Measurements from ENCODE around the gene POU2AF2. TPM values are rescaled to one million over a fixed set of nuclear protein-coding genes. Genes with fewer than 3 reads are reported as not detected.

Gene POU2AF2
- total and polyA plus RNA-seq, 2 donors (not counting 3 experiments of a cell fraction or from before 2014, with no cell fraction given): not detected

DNA sequence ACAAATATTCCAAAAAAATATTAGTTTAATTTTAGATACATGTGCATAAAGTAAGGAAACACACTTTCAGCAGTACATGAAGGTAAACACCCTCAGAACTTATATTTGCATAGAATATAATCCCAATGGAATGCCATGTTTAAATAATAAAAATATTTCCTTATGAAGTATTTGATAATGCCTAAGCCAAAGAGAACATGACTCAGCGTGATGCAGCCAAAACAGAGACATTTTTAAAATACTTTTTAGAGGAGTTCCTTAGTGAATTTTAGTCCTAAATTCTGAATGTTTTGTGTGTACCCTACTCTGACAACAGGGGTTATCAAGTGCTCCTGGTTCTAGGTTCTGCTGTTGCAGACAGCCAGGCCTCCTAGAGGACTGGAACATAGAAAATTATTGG lies 39.1 kb upstream of the POU2AF2 start:
- DNase-seq (ENCODE audit: low read depth, low spot score) (peak; percentile 5), FAIRE-seq (peak; percentile 26)
- ChIA-PET POLR2A (no interaction called here), CTCF (no interaction called here)
- Histone ChIP-seq H3K9me3 (replicated peaks; ENCODE audit: control insufficient read depth, insufficient read depth, low read length) (no peaks in the 10 kb centered on the region), H4K20me1 (replicated peaks; ENCODE audit: control insufficient read depth, extremely low read depth, insufficient read depth, low read length) (no peaks in the 10 kb centered on the region), H3K4me1 (ENCODE audit: control insufficient read depth, extremely low read depth, insufficient read depth, low read length) (no peaks in the 10 kb centered on the region), H3K36me3 (ENCODE audit: control insufficient read depth in 2 of 2, extremely low read depth in 1 of 2, insufficient read depth in 2 of 2, low read length in 2 of 2) (no peaks in the 10 kb centered on the region), H3K9ac (replicated peaks; ENCODE audit: extremely low read depth, insufficient read depth, low read length) (no peak overlapping the region), H3K4me2 (ENCODE audit: insufficient read depth, low read length) (no peak overlapping the region), H3K27me3 (ENCODE audit: control insufficient read depth in 2 of 2, insufficient read depth in 2 of 2, low read length in 2 of 2) (no peaks in the 10 kb centered on the region), H3K79me2 (ENCODE audit: control insufficient read depth, insufficient read depth, low read length) (no peaks in the 10 kb centered on the region), H3K27ac (ENCODE audit: insufficient read depth, low read depth, low read length) (no peak overlapping the region), H2AFZ (ENCODE audit: low read depth, low read length) (peak overlapping the region; percentile 14), H3K9me1 (replicated peaks; ENCODE audit: control insufficient read depth, extremely low read depth, insufficient read depth, low read length) (no peaks in the 10 kb centered on the region), H3K4me3 (replicated peaks in 1 of 3; ENCODE audit: insufficient read depth in 1 of 3, low read depth in 1 of 3, low read length in 3 of 3) (no peak overlapping the region)
- TF ChIP-seq CTCF (IDR thresholded peaks at IDR 0.05; ENCODE audit: extremely low read depth in 1 of 2, insufficient read depth in 1 of 2, low read depth in 1 of 2, low read length in 2 of 2) (no peak), GATA2 (IDR thresholded peaks at IDR 0.05; ENCODE audit: insufficient read depth, insufficient read length, low read depth, low read length) (no peak), POLR2A (IDR thresholded peaks at IDR 0.05; ENCODE audit: low read depth, low read length) (no peak), JUN (IDR thresholded peaks at IDR 0.05; ENCODE audit: borderline replicate concordance, insufficient read depth, insufficient read length, low read depth) (no peak), FOS (IDR thresholded peaks at IDR 0.05; ENCODE audit: borderline replicate concordance, insufficient read depth, low read length) (peak; percentile 15)
- dilution Hi-C loops (cut with MboI; ENCODE audit: extremely low pct_ligation_motif_present, low sequenced_read_pairs): no loop called here
- no TSS peak for BruUV-seq (replicated peaks)
- intact Hi-C loops (cut with micrococcal nuclease): no loop called here

- Histone ChIP-seq H3K9me1 (replicated peaks; ENCODE audit: control insufficient read depth, extremely low read depth, insufficient read depth, low read length) (no peaks in the 10 kb centered on the region), H3K27ac (ENCODE audit: insufficient read depth, low read depth, low read length) (no peak overlapping the region), H2AFZ (ENCODE audit: low read depth, low read length) (no peak overlapping the region), H4K20me1 (replicated peaks; ENCODE audit: control insufficient read depth, extremely low read depth, insufficient read depth, low read length) (no peaks in the 10 kb centered on the region), H3K9ac (replicated peaks; ENCODE audit: extremely low read depth, insufficient read depth, low read length) (no peak overlapping the region), H3K36me3 (ENCODE audit: control insufficient read depth in 2 of 2, extremely low read depth in 1 of 2, insufficient read depth in 2 of 2, low read length in 2 of 2) (no peaks in the 10 kb centered on the region), H3K79me2 (ENCODE audit: control insufficient read depth, insufficient read depth, low read length) (no peaks in the 10 kb centered on the region), H3K4me3 (replicated peaks in 1 of 3; ENCODE audit: insufficient read depth in 1 of 3, low read depth in 1 of 3, low read length in 3 of 3) (no peak overlapping the region), H3K4me1 (ENCODE audit: control insufficient read depth, extremely low read depth, insufficient read depth, low read length) (no peaks in the 10 kb centered on the region), H3K27me3 (ENCODE audit: control insufficient read depth in 2 of 2, insufficient read depth in 2 of 2, low read length in 2 of 2) (no peaks in the 10 kb centered on the region), H3K9me3 (replicated peaks; ENCODE audit: control insufficient read depth, insufficient read depth, low read length) (no peaks in the 10 kb centered on the region), H3K4me2 (ENCODE audit: insufficient read depth, low read length) (no peak overlapping the region)
- BruUV-seq (replicated peaks): no TSS peak
- ChIA-PET CTCF (no interaction called here), POLR2A (no interaction called here)
- DNase-seq (ENCODE audit: low read depth, low spot score) (no peak), FAIRE-seq (no peak)
- dilution Hi-C loops (cut with MboI; ENCODE audit: extremely low pct_ligation_motif_present, low sequenced_read_pairs): no loop called here
- intact Hi-C loops (cut with micrococcal nuclease): no loop called here
- TF ChIP-seq MAX (IDR thresholded peaks at IDR 0.05; ENCODE audit: insufficient read depth, insufficient read length) (no peak), FOS (IDR thresholded peaks at IDR 0.05; ENCODE audit: borderline replicate concordance, insufficient read depth, low read length) (no peak), CTCF (IDR thresholded peaks at IDR 0.05; ENCODE audit: extremely low read depth in 1 of 2, insufficient read depth in 1 of 2, low read depth in 1 of 2, low read length in 2 of 2) (no peak), POLR2A (IDR thresholded peaks at IDR 0.05; ENCODE audit: low read depth, low read length) (no peak), JUN (IDR thresholded peaks at IDR 0.05; ENCODE audit: borderline replicate concordance, insufficient read depth, insufficient read length, low read depth) (no peak), MYC (IDR thresholded peaks at IDR 0.05; ENCODE audit: low read depth, low read length) (no peak), EZH2 (IDR thresholded peaks at IDR 0.05; ENCODE audit: borderline replicate concordance, low read depth, low read length, severe bottlenecking) (no peak), POLR2AphosphoS5 (IDR thresholded peaks at IDR 0.05; ENCODE audit: insufficient read depth, low read depth, low read length) (no peak), GATA2 (IDR thresholded peaks at IDR 0.05; ENCODE audit: insufficient read depth, insufficient read length, low read depth, low read length) (no peak)
These were observed 38.3 kb upstream of the POU2AF2 start for GRCh38 chr11:111207213-111207612.

Data from endothelial cell of umbilical vein (primary cell).